Lung microvascular endothelial cell (primary cell): ENCODE data around the gene RIMBP2. TPM values are rescaled to one million over a fixed set of nuclear protein-coding genes. Genes with fewer than 3 reads are reported as not detected.

Source experiments
- DNase-seq, 2 donors: peaks; one replicate each; pipeline versions ENCODE4 v3.0.0 to v3.0.0-alpha.2; 2010; ENCODE audit warnings: low read depth in 2 of 2
- total RNA-seq: library from RNA; depleted of rRNA; stranded (reverse); fragments of >200 nt; gene quantifications from 2 replicates; pipeline ENCODE4 v1.2.1, GENCODE V29; 2014

Gene RIMBP2
- total RNA-seq, 1 donor from 2014 or later, result not detected

DNA sequence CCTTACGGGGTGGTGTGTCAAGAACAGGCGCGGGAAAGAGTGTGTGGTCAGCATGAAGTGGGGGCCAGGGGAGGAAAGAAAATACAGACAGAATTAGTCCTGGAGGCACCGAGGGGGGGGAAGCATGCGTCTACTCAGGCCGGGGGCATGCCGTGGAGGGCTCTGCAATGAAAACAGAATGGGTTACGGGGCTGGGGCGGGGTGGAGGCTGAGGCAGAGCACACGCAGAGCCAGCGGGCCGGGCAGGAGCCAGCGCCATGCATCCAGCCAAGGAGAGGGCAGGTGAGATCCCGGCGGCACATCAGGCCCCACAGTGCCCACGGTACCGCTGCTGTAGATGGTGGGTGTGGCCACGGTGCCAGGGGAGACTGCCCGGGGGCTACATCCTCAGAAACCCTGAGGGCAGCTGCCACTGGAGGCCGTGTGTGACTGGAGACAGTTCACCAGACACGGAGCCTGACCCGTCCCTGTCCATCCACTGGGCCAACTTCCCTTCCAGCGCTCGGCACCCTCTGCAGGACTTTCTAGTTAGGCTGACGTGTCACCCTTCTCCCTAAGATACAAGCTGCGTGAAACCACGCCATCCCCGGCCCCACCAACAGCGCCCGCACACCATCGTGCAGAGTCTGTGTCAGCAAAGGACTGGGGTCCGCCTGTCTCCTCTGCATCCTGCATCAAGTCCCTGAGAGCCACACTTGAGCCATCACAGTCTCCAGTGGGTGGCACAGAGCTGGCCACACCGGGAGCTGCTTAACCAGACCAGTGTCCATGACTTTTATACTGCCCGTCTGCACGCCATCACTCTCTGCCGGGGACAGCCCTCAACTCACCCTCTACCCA is 291.0 kb downstream of the RIMBP2 start:
- no peak for DNase-seq

DNA sequence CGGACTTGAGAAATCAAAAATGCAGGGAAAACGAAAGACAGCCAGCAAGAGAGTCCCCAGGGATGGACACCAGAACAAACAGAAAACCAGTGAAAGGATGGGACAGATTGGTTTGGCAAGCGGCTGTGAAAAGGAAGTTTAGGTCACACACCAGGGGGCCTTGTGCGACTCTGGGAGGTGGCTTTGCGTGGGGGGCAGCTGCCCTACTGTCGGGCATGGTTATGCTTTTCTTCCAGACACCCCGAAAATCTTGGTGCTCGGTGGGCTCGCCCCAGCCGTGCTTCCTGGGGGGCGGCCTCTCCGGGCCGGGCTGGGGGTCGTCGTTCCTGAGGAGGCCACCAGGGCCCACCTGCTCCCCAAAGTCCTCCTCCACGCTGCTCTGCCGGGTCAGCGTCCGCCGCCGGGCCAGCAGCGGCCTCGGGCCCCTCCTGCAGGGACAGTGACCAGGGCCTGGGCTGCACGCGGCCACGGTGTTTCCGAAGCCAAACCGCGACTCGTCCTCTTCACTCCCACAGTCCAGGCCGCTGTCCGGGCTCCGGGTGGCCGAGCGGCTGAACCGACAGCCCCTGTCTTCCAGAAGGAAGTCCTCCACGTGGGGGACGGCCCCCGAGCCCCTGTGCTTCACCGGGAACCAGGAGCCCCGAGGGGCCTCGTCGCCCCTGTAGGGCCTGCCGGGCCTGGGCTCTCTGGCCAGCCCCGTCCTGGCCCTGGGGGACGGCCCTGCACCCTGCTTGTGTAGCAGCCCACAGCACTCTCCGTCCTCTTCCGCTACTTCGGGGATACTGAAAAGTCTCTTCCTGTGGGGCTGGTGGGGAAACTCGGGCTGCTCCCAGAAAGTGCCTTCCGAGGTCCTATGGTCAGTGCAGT is 291.9 kb downstream of the RIMBP2 start:
- no peak for DNase-seq

GRCh38 chr12:130423136-130423535 is 293.0 kb downstream of the RIMBP2 start:
- no peak for DNase-seq

GRCh38 chr12:130422676-130423075 is 293.4 kb downstream of the RIMBP2 start:
- DNase-seq, result no peak

DNA sequence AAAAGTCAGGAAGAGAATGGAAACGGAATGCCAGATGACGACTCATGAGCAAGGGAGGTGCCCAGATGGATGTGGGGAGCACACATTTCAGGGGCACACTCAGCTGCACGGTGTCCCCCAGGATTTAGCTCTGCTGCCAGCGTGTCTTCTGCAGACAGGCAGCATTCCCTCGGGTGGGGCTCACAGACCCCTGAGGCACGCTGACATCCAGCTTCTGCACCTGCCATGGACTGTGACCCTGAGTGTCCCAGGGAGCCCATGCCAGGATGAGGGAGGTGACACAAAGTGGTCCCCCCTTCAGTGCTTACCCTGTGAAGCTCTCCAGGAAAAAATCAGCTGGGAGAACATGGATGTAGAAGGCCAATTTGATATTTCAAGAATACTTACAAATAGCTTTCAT is 294.2 kb downstream of the RIMBP2 start:
- no peak for DNase-seq

GRCh38 chr12:130420071-130420470 is 296.0 kb downstream of the RIMBP2 start:
- no peak for DNase-seq

GRCh38 chr12:130419116-130419515 is 297.0 kb downstream of the RIMBP2 start:
- no peak for DNase-seq

- DNase-seq, result no peak
These were observed 297.8 kb downstream of the RIMBP2 start for GRCh38 chr12:130418251-130418650.

- DNase-seq, result no peak
These were observed 301.7 kb downstream of the RIMBP2 start for GRCh38 chr12:130414381-130414780.

- no peak for DNase-seq
These were observed 302.2 kb downstream of the RIMBP2 start for GRCh38 chr12:130413909-130414308.

DNA sequence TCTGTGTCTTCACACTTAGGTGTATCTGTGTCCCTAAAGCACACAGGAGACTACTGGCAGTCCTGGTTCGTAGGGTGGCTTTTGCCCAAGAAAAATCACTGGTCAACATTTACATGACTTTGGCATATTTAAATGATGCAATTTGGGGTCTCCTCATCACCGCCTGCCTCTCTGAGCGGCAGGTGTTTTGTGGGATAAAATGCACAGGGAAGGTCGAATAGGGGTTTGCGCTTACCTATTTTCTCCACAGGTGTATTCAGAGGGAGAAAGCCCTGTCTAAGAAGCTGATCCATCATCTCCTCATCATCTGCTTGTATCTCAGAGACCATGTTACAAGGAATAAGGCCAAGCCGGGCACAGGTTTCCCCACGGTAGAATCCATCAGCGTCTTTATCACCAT is 303.7 kb downstream of the RIMBP2 start:
- DNase-seq, result no peak

- DNase-seq, result no peak
These were observed 310.8 kb downstream of the RIMBP2 start for GRCh38 chr12:130405332-130405731.

- DNase-seq, result no peak
These were observed 314.4 kb downstream of the RIMBP2 start for GRCh38 chr12:130401703-130402102.

DNA sequence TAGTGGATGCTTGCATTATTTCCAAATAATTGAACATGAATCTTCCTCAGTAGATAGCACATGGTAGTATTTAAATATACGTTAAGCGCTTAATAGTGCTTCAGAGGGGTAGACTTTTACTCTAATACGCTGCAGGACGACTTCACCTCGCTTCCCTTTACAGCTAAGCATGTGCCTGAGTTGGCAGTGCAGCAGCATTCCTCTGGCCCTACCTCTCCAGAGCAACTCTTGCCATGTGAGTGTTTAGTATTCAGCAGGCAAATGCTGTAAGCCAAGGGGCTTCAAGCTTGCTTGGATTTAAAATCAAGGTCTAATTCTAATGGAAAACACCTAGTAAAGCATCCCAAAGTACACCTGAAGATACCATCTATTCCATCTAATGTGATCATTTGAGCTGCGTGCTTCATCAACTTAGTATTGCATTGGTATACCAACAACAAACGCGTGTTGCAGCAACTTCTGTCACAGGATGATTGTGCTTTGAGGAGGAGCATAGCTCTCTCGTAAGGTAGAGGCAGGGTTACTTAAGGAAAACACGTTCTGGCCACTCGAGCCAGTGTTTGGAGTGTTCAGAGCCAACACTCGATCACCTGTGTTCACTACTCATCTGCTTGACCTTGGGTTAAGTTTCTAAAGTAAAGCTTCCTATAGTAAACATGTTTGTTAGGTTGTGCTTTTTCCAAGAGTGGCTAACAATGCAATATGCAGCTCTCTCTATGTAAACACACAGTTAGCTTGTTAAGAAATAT is 317.8 kb downstream of the RIMBP2 start:
- DNase-seq, result no peak

- no peak for DNase-seq
These were observed 319.4 kb downstream of the RIMBP2 start for GRCh38 chr12:130396667-130397066.

- DNase-seq, result no peak
These were observed 321.2 kb downstream of the RIMBP2 start for GRCh38 chr12:130394906-130395305.

DNA sequence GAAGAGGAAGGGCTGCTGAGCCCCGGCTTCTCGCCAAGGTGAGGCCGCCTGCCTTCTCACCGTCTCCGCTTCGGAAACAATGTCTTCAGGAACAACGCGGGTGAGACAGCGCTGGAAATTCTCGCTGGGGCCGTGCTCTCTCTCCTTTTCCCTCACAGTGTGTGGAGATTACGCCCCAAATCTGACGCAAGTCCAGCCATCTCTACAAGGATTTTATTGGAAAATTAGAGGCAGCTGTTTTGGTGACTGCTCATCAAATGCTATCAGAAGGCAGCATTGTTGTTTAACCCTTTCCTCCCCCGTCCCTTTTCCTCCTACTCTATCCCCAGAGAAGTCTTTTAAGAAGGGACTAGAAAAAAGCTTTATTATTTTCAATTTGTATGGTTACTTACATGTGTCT is 324.9 kb downstream of the RIMBP2 start:
- no peak for DNase-seq

DNA sequence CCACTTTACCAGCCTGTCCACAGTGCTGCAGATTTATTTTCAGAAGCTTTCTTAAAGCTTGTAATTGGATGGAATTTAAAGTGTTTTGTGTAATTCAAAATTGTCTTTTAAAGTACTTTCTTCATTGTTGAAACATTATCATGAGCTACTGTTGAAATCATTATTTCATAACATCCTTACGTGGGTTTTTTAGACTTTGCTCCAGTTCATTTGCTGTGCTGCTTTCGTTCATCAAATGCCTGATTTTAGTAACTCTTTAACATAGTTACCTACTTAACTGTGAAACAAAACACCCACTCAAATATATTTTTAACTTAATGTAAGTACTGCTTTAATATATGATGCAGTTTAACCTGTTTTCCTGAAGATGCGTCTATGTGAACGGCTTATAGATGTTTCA is 330.9 kb downstream of the RIMBP2 start:
- DNase-seq, result no peak

DNA sequence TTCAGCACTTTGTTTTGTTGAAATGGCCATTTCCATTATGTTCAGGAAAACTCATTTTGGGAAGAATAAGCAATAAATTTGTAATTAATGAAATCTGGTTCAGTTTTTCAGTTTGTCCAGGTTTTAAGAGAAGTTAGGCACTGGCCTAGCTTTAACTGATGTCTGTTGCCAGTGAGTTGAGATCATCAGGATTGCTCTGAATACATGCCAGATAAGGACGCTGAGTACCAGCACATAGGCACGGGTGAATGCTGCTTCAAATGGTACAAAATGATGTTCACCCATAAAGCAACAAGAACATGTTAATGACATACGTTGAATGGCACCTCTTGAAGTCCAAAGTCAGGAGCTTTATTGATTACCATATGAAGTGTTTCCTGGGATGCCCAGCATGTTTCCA is 331.9 kb downstream of the RIMBP2 start:
- DNase-seq, result no peak

DNA sequence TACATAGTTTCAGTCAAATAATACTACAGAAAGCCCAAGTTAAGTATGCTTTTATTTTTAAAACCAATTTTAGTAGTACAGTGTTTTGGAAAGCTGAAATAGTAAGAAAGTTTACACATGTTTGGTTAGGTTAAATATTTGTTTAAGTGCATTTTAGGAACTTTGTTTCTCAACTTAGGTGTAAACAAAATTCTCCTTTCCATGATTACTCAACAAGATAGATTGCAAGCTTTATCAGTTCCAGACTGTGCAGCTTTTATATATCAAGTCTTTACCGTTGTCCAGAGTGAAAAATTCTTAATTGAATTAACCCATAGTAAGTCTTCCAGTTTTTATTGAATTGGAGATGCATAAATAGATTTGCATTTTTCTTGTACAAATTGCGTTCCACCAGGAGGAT is 333.3 kb downstream of the RIMBP2 start:
- DNase-seq, result no peak

DNA sequence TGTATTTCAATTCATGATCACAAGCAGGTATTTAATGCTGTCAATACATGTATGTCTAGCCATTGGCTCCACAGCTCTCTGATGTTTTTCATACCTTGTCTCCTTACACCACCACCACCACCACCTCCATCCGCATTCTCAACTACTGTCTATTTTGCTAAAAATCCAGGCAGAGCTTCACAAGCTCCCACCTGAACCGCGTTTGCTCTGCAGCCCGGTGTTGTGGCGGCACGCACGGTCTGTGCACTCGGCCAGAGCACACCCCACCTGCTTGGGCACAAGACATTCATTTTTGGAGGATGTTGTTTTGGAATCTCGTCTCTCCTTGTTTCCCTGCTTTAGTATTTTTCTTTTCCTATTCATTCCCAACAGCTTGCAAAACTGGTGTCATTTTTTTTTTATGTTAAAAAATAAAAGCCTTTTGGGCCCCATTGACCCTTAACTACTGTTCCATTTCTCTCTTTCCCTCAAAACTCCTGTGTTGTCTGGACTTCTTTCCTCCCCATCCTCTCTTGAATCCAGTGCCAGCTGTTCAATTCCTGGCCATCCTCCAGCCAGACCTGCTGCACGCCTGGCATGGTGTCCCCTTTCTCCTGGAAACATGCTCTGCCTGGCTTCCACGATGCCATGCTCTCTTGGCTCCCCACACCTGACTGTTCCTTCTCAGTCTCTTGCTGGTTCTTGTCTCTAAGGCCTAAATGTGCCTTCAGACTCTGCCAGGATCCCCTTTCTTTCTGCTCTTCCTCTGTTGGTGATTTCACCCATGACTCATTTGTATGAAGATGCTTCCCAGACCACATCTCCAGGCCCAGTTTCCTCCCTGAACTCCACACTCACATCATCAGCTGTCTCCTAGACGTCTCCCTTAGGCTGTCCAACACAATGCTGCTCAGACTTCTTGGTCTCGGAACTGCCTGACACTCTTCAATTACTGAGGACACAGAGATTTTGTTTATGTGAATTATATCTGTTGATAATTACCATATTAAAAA is 340.5 kb downstream of the RIMBP2 start:
- no peak for DNase-seq
